Ascending aorta (tissue), 2 donors: Measurements from ENCODE around the gene ZCCHC9. TPM values are rescaled to one million over a fixed set of nuclear protein-coding genes. Genes with fewer than 3 reads are reported as not detected.

ENCODE experiments used
- DNase-seq, 2 donors: peaks; one replicate each; pipeline ENCODE4 v3.0.0-alpha.2; 2019; ENCODE audit warnings: low spot score in 2 of 2
- H3K27ac ChIP-seq, 2 donors: fragments of 200-600 bp; sonication (generic); one replicate each; pipeline ENCODE4 v1.5.1; 2016 to 2017; ENCODE audit warnings: mild to moderate bottlenecking in 1 of 2
- H3K27me3 ChIP-seq: fragments of 200-600 bp; sonication (generic); one replicate; pipeline ENCODE4 v1.5.1; 2017
- H3K36me3 ChIP-seq, 2 donors: fragments of 200-600 bp; sonication (generic); one replicate each; pipeline ENCODE4 v1.5.1; 2016
- H3K4me1 ChIP-seq, 2 donors: fragments of 200-600 bp; sonication (generic); one replicate each; pipeline ENCODE4 v1.5.1; 2016 to 2017; ENCODE audit warnings: mild to moderate bottlenecking in 1 of 2
- H3K4me3 ChIP-seq, 2 donors: fragments of 200-600 bp; sonication (generic); one replicate each; pipeline ENCODE4 v1.5.1; 2016 to 2017; ENCODE audit warnings: mild to moderate bottlenecking in 1 of 2
- H3K9me3 ChIP-seq, 2 donors: fragments of 200-600 bp; sonication (generic); one replicate each; pipeline ENCODE4 v1.5.1; 2016
- intact Hi-C: fragments of 100-400 bp; cut with DNase I; formaldehyde crosslinking; loops from one replicate; pipeline ENCODE4 v1.15.1; 2023
- total RNA-seq: library from RNA; depleted of rRNA; stranded (reverse); fragments of >200 nt; gene quantifications from one replicate; pipeline ENCODE4 v1.1.0, GENCODE V29; 2016
- TF ChIP-seq, protein P1 (sequence below), 3 experiments: fragments of 200-600 bp in 2 of 3; fragments of 450-650 bp in 1 of 3; sonication (generic) in 2 of 3; IDR thresholded peaks; one replicate each; pipeline ENCODE4 v1.5.1; 2016 to 2019; ENCODE audit warnings: antibody characterized with exemption in 3 of 3, mild to moderate bottlenecking in 1 of 3, moderate library complexity in 1 of 3

ZCCHC9 gene
- total RNA-seq, 1 donor from 2014 or later = 10.5 TPM

DNA sequence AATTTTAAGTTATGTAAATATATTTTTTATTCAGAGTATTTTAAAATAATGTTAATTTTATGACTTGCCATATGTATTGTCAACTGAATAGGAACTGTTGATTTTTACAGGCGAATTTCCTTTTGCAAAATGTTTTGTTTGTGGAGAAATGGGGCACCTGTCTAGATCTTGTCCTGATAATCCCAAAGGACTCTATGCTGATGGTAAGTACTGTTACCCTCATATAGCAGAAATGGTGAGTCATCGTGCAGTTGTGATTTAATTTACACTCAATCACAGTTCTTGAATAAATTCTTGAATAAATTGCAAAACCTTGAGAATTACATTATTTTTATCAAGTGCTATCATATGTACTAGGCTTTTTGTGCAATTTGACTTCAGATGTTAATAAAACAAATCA lies 7.4 kb downstream of the ZCCHC9 start:
- peaks cover 23 to 44% of the 10 kb centered on the region in 2 donors for H3K36me3 ChIP-seq
- no peaks in the 10 kb centered on the region for H3K27me3 ChIP-seq
- H3K4me1 ChIP-seq = no peaks in the 10 kb centered on the region
- DNase-seq = no peak
- no peak overlapping the region for H3K27ac ChIP-seq
- intact Hi-C loops = loop anchor here (10.0 kb wide), 1 partner anchor 666 kb away; the partner anchor contains the start of gene ATG10
- no peak overlapping the region for H3K4me3 ChIP-seq
- TF ChIP-seq, protein P1, sequence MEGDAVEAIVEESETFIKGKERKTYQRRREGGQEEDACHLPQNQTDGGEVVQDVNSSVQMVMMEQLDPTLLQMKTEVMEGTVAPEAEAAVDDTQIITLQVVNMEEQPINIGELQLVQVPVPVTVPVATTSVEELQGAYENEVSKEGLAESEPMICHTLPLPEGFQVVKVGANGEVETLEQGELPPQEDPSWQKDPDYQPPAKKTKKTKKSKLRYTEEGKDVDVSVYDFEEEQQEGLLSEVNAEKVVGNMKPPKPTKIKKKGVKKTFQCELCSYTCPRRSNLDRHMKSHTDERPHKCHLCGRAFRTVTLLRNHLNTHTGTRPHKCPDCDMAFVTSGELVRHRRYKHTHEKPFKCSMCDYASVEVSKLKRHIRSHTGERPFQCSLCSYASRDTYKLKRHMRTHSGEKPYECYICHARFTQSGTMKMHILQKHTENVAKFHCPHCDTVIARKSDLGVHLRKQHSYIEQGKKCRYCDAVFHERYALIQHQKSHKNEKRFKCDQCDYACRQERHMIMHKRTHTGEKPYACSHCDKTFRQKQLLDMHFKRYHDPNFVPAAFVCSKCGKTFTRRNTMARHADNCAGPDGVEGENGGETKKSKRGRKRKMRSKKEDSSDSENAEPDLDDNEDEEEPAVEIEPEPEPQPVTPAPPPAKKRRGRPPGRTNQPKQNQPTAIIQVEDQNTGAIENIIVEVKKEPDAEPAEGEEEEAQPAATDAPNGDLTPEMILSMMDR (IDR thresholded peaks at IDR 0.05) = no peak
- H3K9me3 ChIP-seq = no peaks in the 10 kb centered on the region

DNA sequence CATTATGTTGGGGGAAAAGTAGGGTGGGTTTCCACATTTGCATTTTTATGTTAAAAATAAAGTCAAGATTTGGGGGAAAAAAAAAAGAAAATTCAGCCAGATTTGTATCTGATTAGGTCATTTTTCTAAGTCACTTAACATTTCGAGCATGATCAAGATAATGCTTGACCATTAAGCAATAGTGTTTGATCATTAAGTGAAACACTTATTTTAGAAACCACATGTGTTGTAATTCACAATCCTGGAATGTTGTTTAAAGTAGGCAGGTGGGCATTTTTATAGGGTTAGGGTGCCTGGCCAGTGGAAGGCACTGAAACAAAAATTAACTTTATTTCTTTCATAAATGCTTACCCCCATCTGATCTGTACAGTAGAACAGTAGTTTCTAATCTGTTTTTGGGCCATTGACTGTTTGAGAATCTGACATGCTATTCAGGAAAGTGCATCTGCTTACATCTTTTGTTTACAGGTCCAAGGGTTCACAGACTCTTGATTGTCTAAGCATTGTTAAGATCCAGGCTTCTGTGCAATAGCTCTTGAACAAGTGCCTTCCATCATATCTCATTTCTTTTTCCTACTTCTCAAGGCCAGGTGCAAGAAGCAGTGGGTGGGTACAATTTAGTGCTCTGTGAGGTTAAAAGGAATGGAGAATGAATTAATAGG lies 9.1 kb downstream of the ZCCHC9 start:
- Histone ChIP-seq H3K9me3 (no peaks in the 10 kb centered on the region), H3K4me3 (no peak overlapping the region), H3K4me1 (no peaks in the 10 kb centered on the region), H3K36me3 (peaks cover 29 to 43% of the 10 kb centered on the region in 2 donors), H3K27me3 (no peaks in the 10 kb centered on the region), H3K27ac (no peak overlapping the region)
- no peak for DNase-seq
- intact Hi-C loops = no loop called here
- TF ChIP-seq, protein P1 (IDR thresholded peaks at IDR 0.05) = no peak

- TF ChIP-seq, protein P1 (IDR thresholded peaks at IDR 0.05) = no peak
- Histone ChIP-seq H3K4me3 (no peak overlapping the region), H3K27ac (no peak overlapping the region), H3K36me3 (peaks cover 29 to 43% of the 10 kb centered on the region in 2 donors), H3K27me3 (no peaks in the 10 kb centered on the region), H3K4me1 (no peaks in the 10 kb centered on the region), H3K9me3 (no peaks in the 10 kb centered on the region)
- intact Hi-C loops = no loop called here
- no peak for DNase-seq
Observed at GRCh38 chr5:81313278-81313677, 11.9 kb downstream of the ZCCHC9 start.

DNA sequence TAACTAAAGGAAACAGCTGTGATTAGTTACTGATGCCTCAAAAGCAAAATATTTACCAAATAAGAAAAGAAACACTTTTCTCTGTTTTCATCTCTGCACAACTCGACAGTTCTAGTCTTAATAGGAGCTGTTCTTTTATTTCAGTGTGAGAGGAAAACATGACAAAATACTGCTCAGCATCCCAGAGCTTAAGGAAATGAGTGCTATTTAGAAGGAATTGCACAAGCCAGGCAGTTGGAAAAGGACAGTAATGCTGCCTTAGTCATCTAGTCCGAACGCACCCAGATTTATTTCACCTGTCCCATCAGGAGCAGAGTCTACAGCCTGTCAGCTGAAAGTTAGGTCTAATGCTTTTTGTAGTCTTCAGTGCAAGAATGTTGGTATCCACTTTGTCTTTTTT lies 12.3 kb downstream of the ZCCHC9 start:
- DNase-seq = no peak
- TF ChIP-seq, protein P1 (IDR thresholded peaks at IDR 0.05) = no peak
- H3K4me3 ChIP-seq = no peak overlapping the region
- H3K4me1 ChIP-seq = no peaks in the 10 kb centered on the region
- H3K9me3 ChIP-seq = no peaks in the 10 kb centered on the region
- H3K27me3 ChIP-seq = no peaks in the 10 kb centered on the region
- peaks cover 29 to 43% of the 10 kb centered on the region in 2 donors for H3K36me3 ChIP-seq
- H3K27ac ChIP-seq = no peak overlapping the region
- intact Hi-C loops = no loop called here

DNA sequence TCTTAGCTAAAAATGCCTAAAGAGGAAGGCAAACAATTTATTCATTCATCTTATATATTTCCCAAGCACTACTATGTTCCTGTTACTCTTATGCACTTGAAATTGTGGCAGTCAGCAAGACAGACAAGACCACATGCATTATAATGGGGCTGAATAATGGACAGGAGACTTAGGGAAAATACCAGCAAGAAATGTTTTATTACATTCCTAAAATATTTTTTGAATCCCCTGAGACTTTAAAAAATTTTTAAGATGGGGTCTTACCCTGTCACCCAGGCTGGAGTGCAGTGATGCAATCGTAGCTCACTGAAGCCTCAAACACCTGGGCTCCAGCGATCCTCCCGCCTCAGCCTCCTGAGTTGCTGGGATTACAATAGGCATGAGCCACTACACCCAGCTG lies 13.2 kb downstream of the ZCCHC9 start:
- Histone ChIP-seq H3K36me3 (peaks cover 23 to 38% of the 10 kb centered on the region in 2 donors), H3K9me3 (no peaks in the 10 kb centered on the region), H3K4me3 (no peak overlapping the region), H3K27me3 (no peaks in the 10 kb centered on the region), H3K27ac (no peak overlapping the region), H3K4me1 (no peaks in the 10 kb centered on the region)
- no peak for DNase-seq
- intact Hi-C loops = no loop called here
- TF ChIP-seq, protein P1 (IDR thresholded peaks at IDR 0.05) = no peak
